Medulla oblongata (tissue), 1 donor: ENCODE results near the gene CCDC107.

Experiments used
- DNase-seq: peaks from one replicate; pipeline ENCODE4 v3.0.0-alpha.2; 2015; ENCODE audit errors: extremely low spot score

The CCDC107 gene

GRCh38 chr9:35660966-35661415, 2.9 kb downstream of the CCDC107 start:
- DNase-seq, result peak; percentile 41

- DNase-seq, result no peak
These were observed 3.8 kb downstream of the CCDC107 start for GRCh38 chr9:35661756-35662350.

GRCh38 chr9:35662437-35662836, 4.3 kb downstream of the CCDC107 start:
- no peak for DNase-seq

- peak; percentile 71 for DNase-seq
These were observed 6.7 kb downstream of the CCDC107 start, which contains the start of gene ARHGEF39 for GRCh38 chr9:35664531-35665470. TSS of gene ARHGEF39 (minus strand) at chr9:35665195. CDS start at chr9:35665169, 26 bp downstream.

GRCh38 chr9:35665471-35665818, 7.4 kb downstream of the CCDC107 start:
- no peak for DNase-seq

GRCh38 chr9:35666045-35666444, 8.0 kb downstream of the CCDC107 start:
- DNase-seq, result no peak

GRCh38 chr9:35666549-35666948, 8.5 kb downstream of the CCDC107 start:
- no peak for DNase-seq

- no peak for DNase-seq
These were observed 9.8 kb downstream of the CCDC107 start for GRCh38 chr9:35667939-35668338.

GRCh38 chr9:35669331-35670145, 11.4 kb downstream of the CCDC107 start:
- no peak for DNase-seq

- DNase-seq, result peak; percentile 47
These were observed 15.3 kb downstream of the CCDC107 start, which contains the start of gene CA9 for GRCh38 chr9:35673132-35674024. TSS of gene CA9 (plus strand) at chr9:35673928. CDS start at chr9:35673960, 32 bp downstream.

- DNase-seq, result no peak
These were observed 15.9 kb downstream of the CCDC107 start for GRCh38 chr9:35674025-35674361.

GRCh38 chr9:35675204-35675603, 17.1 kb downstream of the CCDC107 start:
- DNase-seq, result no peak

- DNase-seq, result no peak
These were observed 17.8 kb downstream of the CCDC107 start for GRCh38 chr9:35675732-35676392.

- DNase-seq, result no peak
These were observed 21.0 kb downstream of the CCDC107 start for GRCh38 chr9:35679091-35679490.

- no peak for DNase-seq
These were observed 21.8 kb downstream of the CCDC107 start for GRCh38 chr9:35679766-35680330.

- DNase-seq, result no peak
These were observed 22.4 kb downstream of the CCDC107 start for GRCh38 chr9:35680331-35681105.

GRCh38 chr9:35681341-35682002, 23.4 kb downstream of the CCDC107 start:
- DNase-seq, result no peak

GRCh38 chr9:35682051-35682450, 24.0 kb downstream of the CCDC107 start:
- no peak for DNase-seq
